ENCODE results near the gene ZC2HC1C. TPM values are rescaled to one million over a fixed set of nuclear protein-coding genes. Genes with fewer than 3 reads are reported as not detected.

Gene ZC2HC1C, protein sequence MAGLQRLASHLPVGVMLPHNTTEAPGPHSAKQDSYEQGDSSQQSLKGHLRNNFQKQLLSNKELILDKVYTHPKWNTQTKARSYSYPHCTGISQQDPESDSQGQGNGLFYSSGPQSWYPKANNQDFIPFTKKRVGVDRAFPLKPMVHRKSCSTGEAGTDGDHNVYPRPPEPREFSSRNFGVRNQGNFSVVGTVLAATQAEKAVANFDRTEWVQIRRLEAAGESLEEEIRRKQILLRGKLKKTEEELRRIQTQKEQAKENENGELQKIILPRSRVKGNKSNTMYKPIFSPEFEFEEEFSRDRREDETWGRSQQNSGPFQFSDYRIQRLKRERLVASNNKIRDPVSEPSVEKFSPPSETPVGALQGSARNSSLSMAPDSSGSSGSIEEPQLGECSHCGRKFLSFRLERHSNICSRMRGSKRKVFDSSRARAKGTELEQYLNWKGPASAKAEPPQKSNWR
- total RNA-seq, result 1.3 and 1.9 TPM in 2 replicates
- long read RNA-seq, full-length matches to known transcripts, result 3 of 6 reads
- long read RNA-seq, partial matches to known transcripts, result 1 of 6 reads
- long read RNA-seq, other reads (novel, unspliced or antisense), result 2 of 6 reads

DNA sequence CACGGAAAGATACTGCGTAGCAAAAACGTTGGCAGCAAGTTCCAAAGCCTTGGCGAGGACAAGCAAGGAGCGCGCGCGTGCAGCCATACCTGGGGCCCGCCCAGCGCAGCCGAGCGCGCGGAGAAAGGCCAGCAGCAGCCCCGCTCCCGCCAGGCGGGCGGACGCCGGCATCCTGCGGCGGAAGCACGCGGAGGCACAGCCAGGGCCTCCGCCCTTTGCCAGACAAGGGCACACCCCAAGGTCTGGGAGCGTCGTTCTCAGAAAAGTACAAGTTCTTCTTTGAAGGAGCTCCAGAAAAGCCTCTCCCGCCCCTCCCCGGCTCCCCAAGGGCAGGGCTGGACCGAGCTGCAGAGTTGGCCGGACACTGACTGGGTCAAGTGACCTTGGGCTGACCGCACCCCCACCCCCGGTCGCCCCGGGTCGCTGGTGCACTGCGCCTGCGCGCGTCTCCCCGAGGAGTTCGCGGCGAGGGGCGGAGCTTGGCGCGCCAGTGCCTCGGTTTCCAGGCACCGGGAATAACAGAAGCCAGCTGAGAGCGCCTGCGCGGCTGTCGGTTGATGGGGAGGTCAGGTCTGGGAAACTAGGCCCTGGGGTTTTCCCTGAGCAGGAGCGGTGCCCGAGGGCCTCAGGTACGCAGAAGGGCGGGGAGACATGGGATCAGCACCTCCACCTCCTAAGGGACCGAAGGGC, at the start of gene ZC2HC1C:
Gene ZC2HC1C, plus strand, starts transcription at position 521 of the 690 bp plus-strand sequence. CDS start 933 bp downstream, outside the sequence.
- H3K36me3 Mint-ChIP-seq (ENCODE audit: low read depth), result no peaks in the 10 kb centered on the region
- H3K4me3 Mint-ChIP-seq, result no peak within 1 kb of the TSS

DNA sequence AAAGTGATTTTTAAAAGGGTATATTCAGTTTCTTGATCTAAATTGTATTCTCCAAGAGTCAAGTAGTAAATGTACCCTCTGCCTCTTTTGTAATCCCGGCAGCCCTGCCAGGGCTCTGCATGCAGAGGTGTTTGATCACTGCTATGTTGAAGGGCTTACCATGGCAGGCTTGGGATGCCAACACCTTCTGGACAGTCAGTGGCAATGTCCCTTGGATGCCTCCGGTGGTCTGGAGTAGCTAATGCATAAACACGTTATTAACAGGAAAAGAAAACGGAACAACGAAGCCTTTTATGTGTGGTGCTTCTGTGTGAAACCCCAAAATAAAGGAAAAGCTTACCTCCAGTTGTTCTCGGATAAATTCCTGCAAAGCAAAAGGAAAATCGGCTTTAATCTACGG, 46.8 kb upstream of the ZC2HC1C start:
- no peaks in the 10 kb centered on the region for H3K9me3 Mint-ChIP-seq
- H3K27me3 Mint-ChIP-seq (ENCODE audit: low read depth), result no peaks in the 10 kb centered on the region
- H3K27ac Mint-ChIP-seq (ENCODE audit: unreplicated experiment), result no peak overlapping the region
- TF ChIP-seq, protein P1, sequence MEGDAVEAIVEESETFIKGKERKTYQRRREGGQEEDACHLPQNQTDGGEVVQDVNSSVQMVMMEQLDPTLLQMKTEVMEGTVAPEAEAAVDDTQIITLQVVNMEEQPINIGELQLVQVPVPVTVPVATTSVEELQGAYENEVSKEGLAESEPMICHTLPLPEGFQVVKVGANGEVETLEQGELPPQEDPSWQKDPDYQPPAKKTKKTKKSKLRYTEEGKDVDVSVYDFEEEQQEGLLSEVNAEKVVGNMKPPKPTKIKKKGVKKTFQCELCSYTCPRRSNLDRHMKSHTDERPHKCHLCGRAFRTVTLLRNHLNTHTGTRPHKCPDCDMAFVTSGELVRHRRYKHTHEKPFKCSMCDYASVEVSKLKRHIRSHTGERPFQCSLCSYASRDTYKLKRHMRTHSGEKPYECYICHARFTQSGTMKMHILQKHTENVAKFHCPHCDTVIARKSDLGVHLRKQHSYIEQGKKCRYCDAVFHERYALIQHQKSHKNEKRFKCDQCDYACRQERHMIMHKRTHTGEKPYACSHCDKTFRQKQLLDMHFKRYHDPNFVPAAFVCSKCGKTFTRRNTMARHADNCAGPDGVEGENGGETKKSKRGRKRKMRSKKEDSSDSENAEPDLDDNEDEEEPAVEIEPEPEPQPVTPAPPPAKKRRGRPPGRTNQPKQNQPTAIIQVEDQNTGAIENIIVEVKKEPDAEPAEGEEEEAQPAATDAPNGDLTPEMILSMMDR (conservative IDR thresholded peaks at IDR 0.05), result peak; percentile 55
- H3K36me3 Mint-ChIP-seq (ENCODE audit: low read depth), result peaks cover 16% of the 10 kb centered on the region
- H3K4me3 Mint-ChIP-seq, result no peak overlapping the region
- DNase-seq (ENCODE audit: low read depth, low spot score), result peak; percentile 19
- H3K4me1 Mint-ChIP-seq, result no peaks in the 10 kb centered on the region

More for the DNA sequence above, at the start of gene ZC2HC1C:
- TF ChIP-seq, protein P1 (conservative IDR thresholded peaks at IDR 0.05), result no peak
- H3K4me1 Mint-ChIP-seq, result peaks cover 8% of the 10 kb centered on the region
- DNase-seq (ENCODE audit: low read depth, low spot score), result peak; percentile 85
- H3K9me3 Mint-ChIP-seq, result no peaks in the 10 kb centered on the region
- no peaks in the 10 kb centered on the region for H3K27me3 Mint-ChIP-seq (ENCODE audit: low read depth)
- H3K27ac Mint-ChIP-seq (ENCODE audit: unreplicated experiment), result peak within 1 kb of the TSS; percentile 70

DNA sequence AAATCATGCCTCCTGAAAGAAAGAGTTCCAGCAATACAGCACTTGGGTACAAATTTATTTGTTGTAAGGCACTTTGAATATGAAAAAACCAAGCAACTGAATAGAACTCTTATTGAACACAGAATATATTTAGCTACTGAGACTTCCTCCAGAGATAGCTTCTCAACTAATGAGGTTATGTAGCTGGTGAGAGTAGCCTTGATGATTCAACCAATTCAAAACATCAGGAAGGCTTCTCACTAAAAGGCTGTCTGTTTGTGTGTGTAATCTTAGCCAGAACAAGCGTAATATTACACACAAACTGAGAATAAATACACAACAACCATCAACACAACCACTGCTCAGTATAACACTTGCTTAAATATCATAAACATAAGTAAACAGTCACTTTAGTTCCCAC, 46.3 kb upstream of the ZC2HC1C start:
- H3K27me3 Mint-ChIP-seq (ENCODE audit: low read depth), result no peaks in the 10 kb centered on the region
- peaks cover 16% of the 10 kb centered on the region for H3K36me3 Mint-ChIP-seq (ENCODE audit: low read depth)
- H3K4me3 Mint-ChIP-seq, result no peak overlapping the region
- DNase-seq (ENCODE audit: low read depth, low spot score), result no peak
- no peaks in the 10 kb centered on the region for H3K9me3 Mint-ChIP-seq
- no peaks in the 10 kb centered on the region for H3K4me1 Mint-ChIP-seq
- H3K27ac Mint-ChIP-seq (ENCODE audit: unreplicated experiment), result no peak overlapping the region
- TF ChIP-seq, protein P1 (conservative IDR thresholded peaks at IDR 0.05), result no peak

DNA sequence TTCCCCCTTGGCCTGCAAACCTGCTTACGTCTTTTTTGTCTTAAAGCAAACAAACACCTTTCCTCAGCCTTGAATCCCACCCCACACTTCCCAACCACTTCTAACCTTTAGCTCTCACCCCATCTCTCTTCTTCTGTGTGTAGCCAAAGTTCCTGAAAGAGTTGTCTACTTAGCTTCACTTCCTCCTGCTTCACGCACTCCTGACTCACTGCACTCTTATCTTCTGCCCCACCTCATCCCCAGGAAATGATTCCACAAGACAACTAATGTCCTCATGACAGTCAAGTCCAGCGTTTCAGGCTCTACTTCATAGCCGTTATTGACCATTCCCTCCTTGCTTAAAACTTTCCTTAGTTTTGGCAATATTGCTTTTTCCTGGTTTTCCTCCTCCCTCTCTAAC, 44.4 kb upstream of the ZC2HC1C start:
- DNase-seq (ENCODE audit: low read depth, low spot score), result no peak
- Mint-ChIP-seq H3K9me3 (no peaks in the 10 kb centered on the region), H3K27ac (ENCODE audit: unreplicated experiment) (no peak overlapping the region), H3K27me3 (ENCODE audit: low read depth) (no peaks in the 10 kb centered on the region), H3K4me1 (no peaks in the 10 kb centered on the region), H3K4me3 (no peak overlapping the region), H3K36me3 (ENCODE audit: low read depth) (peaks cover 13% of the 10 kb centered on the region)
- TF ChIP-seq, protein P1 (conservative IDR thresholded peaks at IDR 0.05), result no peak

DNA sequence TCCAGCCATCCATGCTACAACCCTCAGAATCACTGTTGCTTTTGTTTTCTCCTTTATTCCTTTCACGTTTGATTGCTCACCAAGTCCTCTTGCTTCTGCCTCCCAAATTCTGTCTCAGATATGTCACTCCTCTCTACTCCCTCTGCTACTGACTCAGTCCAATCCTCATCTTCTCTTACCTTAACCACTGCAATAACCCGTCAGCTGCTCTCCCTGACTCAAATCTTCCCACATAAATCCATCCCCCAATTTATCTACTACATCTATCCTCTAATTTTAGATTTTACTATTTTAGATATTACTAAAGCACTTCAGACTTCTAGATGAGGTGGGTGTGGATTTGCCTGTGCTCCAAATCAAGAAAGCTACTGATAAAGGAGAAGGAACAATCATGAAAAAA, 43.6 kb upstream of the ZC2HC1C start:
- no peaks in the 10 kb centered on the region for H3K9me3 Mint-ChIP-seq
- H3K27me3 Mint-ChIP-seq (ENCODE audit: low read depth), result no peaks in the 10 kb centered on the region
- H3K36me3 Mint-ChIP-seq (ENCODE audit: low read depth), result peaks cover 15% of the 10 kb centered on the region
- H3K4me1 Mint-ChIP-seq, result no peaks in the 10 kb centered on the region
- no peak for DNase-seq (ENCODE audit: low read depth, low spot score)
- no peak overlapping the region for H3K4me3 Mint-ChIP-seq
- TF ChIP-seq, protein P1 (conservative IDR thresholded peaks at IDR 0.05), result no peak
- no peak overlapping the region for H3K27ac Mint-ChIP-seq (ENCODE audit: unreplicated experiment)

Data from neural crest cell (in vitro differentiated cells).